Activated CD4-positive, alpha-beta T cell treated with anti-CD3 and anti-CD28 coated beads for 1 hour (primary cell): ENCODE data around the gene RAB3GAP1.
"Not testable (repeated sequence)": the region's sequence is repeated elsewhere in the genome, so short reads cannot be mapped to it uniquely, and the experiment has no call there.

Experiments
- DNase-seq: peaks from one replicate; pipeline ENCODE4 v3.0.0-alpha.2; 2020

RAB3GAP1 gene

DNA sequence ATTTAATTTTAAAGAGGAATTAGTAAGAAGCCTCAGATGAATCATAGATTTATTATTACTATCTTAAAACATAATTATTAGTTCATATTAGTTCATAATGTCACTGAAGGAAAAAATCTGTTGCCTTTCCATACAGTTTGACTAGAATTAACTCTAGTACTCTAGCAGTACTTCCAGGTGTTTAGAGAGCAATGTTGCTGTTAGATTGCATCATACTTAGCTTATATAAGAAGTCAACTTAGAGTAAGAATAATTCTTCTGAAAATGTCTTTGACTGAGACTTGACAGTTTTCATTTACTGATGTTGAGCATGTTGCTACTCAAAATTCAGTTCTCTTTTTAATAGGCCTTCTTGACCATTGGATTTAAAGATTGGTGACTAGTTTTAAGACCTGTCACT is 4.7 kb downstream of the RAB3GAP1 start:
- no peak for DNase-seq

DNA sequence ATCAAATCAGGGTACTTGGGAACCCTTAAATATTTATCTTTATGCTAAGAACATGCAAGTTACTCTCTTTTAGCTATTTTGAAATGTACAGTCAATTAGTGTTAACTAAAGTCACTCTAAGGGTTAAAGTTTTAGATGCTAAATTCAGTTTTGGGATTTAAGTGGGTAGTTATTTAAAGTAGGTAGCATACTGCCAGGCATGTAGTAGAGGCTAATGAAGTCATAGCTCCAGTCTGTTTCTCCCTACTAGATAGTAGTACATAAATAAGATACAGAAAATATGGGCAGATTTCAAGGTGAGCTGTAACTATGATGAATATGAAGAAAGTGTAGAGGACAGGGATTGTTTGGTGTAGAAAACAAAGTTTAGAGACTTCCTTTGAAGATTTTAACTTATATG is 7.5 kb downstream of the RAB3GAP1 start:
- DNase-seq, result no peak

DNA sequence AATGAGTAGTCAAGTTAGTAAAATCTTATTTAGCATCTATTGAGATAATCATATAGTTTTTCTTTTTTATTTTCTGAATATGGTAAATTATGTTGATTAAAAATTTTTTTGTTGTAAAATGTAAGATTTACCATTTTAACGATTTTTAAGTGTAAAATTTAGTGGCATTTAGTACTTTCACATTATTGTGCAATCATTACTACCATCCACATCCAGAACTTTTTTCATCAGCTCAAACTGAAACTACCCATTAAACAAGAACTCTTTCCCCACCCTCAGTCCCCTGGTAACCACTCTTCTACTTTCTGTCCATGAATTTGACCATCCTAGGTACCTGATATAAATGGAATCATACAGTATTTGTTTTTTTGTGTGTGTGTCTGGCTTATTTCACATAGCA is 11.1 kb downstream of the RAB3GAP1 start:
- DNase-seq, result no peak

DNA sequence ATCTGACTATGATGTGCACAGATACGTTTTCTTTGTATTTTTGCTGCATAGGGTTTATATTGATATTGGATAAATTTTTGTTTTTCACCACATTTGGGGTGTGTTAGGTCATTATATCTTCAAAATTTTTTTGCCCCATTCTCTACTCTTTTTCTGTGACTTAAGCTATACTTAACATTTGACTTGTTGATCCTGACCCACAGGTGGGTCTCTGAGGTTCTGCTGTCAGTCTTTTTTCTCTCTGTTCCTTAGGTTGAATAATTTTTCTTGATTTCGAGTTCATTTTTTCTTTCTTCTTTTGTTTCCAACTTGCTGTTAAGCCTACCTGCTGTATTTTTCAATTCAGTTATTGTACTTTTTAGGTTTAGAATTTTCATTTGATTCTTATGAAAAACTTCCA is 12.1 kb downstream of the RAB3GAP1 start:
- DNase-seq, result no peak

DNA sequence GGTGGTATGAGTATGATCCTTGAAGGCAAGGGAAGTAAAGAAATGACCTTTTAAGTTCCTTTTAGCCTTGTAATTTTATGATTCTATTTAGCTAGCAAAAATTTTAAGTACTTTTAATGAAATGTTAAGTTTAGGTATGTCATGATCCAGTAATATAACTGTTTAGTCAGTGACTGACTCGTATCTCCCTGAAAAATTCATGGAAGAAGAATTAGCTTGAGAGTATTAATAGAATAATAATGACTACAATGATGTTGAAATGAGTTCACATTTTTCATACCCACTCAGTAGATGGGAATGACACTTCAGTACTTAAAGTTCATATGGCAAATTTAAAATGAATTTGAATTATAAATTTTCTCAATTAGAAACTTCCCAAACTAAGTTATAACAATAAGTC is 14.6 kb downstream of the RAB3GAP1 start:
- no peak for DNase-seq

DNA sequence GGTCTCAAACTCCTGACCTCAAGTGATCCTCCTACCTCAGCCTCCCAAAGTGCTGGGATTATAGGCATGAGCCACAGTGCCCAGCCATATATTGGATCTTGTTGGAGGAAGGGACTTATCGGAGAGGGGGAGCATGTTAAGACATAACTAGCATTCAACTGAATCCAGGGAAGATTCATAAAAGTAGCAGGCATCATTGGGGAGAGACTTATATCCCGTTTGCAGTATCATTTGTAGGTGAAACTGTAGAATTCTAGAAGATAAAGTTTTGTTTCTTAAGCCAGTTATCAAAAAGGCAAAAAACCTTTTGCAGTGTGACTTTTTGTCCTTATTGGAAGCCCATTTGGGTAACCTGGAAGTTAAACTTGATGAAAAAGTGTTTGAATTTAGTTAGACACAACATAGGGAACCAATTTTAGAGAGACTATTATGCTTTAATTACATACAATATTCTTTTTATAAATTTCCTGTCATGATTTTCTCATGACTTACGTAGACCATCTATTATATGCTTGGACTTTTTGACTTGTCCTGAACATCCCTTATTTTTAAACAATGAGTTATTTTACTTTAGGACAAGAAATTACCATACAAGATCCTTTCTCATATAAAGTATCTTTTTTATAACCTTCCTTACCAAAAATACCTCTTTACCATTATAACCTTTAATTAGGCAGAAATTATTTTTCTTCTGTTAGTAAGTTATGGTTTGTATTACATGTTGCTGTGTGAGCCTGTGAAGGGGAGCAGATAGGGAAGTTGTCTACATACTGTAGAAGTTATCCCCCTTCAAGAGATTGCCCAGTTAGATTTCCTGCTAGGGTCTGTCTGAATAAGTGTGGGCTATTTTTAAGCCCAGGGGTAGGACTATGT is 20.3 kb downstream of the RAB3GAP1 start:
- no peak for DNase-seq

DNA sequence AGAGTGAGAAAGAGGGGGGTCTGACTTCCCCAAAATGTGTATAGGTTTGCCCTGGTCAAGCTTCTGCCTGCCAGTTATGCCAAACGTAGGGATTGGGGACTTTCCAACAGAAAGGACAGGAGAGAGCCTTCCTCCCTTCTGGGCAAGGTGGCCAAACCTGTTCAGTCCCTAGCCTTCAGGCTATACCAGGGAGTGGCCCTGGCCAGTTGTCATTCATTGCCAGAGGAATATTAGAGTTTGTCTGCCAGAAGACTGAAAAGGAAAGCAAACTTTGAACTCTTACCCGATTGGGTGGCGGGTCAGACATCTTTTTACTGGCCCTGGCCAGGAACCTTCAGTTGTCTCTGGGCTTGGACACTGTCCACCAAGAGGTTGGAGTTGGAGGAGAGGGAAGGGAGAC is 22.1 kb downstream of the RAB3GAP1 start:
- DNase-seq, result no peak

DNA sequence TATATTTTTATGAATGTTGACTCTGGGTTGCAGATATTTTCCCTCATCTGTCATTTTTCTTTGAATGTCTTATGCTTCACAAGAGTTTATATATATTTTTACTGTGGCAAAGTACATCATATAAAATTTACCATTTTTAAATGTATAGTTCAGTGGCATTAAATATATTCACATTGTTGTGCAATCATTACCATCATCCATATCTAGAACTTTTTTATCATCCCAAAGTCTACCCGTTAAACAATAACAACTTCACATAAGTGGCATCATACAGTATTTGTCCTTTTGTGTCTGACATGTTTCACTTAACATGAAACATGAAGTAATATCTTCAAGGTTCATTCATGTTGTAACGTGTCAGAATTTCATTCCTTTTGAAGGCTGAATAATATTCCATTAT is 24.5 kb downstream of the RAB3GAP1 start:
- DNase-seq, result no peak

DNA sequence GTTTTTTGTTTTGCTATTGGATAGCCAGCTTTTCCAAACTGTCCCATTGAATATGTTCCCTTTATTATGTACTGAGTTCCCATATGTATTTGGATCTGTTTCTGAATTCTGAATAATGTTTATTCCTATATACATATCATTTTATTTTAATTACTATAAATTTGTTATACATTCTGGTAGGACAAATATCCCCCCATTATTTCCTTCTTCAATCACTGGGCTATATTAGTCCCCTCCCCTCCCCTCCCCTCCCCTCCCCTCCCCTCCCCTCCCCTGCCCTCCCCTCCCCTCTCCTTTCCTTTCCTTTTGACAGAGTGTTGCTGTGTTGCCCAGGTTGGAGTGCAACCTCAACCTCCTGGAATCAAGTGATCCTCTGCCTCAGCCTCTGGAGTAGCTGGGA is 26.3 kb downstream of the RAB3GAP1 start:
- DNase-seq, result no peak

DNA sequence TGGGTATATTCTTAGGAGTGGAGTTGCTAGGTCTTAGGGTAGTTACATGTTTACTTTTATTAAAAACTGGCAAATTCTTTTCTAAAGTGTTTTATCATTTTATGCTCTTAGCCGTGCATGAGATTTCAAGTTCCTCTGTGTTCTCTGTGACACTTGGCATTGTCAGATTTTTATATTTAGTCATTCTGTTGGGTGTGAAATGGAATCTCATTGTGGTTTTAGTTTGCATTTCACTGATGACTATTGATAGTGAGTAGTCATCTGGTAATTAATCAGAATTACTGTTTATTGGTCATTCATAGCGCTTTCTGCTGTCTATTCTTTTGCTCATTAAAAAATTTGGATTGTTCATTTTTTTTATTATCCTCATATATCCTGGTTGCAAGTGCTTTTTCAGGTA is 34.1 kb downstream of the RAB3GAP1 start:
- no peak for DNase-seq

DNA sequence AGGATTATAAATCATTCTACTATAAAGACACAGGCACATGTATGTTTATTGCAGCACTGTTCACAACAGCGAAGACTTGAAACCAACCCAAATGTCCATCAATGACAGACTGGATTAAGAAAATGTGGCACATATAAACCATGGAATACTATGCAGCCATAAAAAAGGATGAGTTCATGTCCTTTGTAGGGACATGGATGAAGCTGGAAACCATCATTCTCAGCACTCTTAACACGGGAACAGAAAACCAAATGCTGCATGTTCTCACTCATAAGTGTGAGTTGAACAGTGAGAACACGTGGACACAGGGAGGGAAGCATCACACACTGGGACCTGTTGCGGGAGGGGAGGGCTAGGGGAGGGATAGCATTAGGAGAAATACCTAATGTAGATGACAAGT is 37.5 kb downstream of the RAB3GAP1 start:
- not testable (repeated sequence) for DNase-seq

DNA sequence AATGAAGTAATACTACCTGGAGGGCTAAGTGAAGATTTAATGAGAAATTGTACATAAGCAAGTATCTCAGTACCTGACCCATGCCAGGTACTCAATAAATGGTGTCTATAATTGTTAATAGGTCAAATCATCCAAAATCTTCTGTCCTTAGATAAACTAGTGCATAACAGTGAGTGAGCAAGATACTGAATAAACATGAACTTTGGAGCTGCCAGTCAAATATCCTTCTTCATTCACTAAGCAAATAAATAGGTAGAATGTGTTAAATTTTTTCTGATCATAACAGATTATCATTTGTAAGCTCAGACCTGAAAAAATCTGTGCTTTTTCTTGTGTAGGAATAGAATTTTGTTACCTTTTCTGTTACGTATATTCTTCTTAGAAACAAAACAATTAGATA is 39.6 kb downstream of the RAB3GAP1 start:
- DNase-seq, result no peak

DNA sequence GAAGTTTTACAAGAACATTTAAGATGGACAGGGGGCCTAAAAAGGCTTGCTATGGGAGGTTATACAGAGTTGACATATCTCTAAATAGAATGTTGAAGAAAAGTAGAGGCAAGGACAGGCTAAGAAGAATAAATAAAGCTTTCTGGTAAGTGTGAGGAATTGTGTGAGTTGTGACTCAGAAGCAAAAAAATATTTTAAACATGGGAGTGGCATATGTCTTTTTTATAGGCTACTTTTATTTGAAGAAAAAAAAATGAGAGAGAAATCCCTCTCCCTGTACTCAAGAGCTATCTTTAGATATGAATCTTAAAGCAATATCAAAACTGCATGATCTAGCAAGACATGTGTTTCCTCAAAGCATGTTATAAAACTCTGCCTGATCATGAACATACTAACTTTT is 41.1 kb downstream of the RAB3GAP1 start:
- DNase-seq, result no peak

DNA sequence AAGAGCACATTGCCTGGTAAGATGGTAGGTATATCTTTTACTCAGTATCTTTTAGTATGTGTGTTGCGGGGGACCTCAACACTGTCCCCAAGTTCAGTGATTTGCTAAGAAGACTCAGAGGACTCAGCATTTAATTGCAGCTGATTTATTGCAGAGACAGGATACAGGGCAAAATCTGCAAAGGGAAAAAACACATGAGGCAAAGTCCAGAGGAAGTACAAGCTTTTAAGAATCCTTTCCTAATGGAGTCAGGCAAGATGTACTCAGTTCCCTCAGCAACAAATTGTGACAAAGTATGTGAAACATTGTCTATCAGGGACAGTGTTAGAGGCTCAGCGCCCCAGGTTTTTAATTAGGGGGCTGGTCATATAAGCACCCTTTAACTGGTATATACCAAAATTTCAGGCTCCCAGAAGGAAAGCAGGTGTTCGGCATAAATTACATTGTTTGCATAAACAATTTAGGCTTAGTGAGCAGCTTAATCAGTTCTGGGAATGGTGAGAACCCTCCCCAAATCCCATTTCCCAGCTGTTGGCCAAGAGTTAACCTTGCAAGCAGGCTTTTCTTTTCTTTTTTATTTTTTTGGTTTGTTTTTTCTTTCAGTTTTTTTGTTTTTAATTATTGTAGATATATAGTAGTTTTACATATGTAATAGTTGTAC is 41.7 kb downstream of the RAB3GAP1 start:
- no peak for DNase-seq

DNA sequence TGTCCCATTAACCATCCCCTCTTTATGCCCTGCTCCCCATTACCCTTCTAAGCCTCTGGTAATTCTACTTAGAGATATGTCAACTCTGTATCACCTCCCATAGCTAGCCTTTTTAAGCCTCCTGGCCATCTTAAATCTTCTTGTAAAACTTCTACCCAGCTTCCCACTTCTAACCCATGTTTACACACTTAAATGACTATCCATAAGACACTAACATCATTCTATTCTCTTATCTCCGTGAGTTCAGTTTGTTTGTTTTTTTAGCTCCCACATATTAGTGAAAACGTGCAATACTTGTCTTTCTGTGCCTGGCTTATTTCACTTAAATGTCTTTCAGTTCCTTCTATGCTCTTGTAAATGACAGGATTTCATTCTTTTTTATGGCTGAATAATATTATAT is 42.4 kb downstream of the RAB3GAP1 start:
- no peak for DNase-seq

DNA sequence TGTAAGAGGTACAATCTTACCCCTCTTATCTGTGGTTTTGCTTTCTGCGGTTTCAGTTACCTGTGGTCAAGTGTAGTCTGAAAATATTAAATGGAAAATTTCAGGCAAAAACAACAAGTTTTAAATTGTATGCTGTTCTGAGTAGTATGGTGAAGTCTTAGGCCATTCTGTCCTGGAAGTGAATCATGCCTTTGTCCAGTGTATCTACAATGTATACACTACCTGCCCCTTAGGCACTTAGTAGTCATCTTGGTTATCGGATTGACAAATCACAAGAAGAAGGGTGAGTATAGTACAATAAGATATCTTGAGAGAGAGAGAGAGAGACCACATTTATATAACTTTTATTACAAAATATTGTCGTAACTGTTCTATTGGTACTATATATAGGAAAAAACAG is 43.5 kb downstream of the RAB3GAP1 start:
- no peak for DNase-seq

DNA sequence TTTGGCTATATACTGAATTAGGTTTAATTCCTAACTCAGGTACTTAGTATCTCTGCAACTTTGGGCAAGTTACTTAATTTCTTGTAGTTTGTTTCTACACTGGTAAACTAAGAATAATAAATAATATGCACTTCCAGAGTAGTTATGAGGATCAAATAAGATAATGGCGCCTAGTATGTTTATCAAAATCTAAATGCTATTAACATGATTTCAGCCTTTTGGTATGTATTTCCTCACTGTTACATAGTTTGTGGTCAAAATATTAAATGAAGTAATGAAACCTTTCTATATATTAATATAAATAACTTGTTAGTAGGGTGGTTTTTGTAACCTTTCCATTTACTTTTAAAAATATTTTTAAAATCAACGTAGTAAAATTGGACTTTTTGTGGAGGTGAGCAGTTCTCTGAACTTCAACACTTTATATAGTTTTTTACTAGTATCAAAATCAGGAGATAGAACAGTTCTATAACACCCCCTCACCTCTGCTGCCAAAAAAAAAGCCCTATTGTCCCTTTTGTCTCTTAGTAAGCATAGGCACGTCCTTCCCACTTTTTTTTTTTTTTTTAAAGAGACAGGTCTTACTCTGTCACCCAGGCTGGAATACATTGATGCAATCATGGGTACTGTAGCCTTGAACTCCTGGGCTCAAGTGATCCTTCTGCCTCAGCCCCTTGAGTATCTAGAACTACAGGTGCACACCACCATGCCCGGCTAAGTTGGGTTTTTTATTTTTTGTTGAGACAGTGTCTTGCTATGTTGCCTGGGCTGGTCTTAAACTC is 44.8 kb downstream of the RAB3GAP1 start:
- DNase-seq, result no peak

DNA sequence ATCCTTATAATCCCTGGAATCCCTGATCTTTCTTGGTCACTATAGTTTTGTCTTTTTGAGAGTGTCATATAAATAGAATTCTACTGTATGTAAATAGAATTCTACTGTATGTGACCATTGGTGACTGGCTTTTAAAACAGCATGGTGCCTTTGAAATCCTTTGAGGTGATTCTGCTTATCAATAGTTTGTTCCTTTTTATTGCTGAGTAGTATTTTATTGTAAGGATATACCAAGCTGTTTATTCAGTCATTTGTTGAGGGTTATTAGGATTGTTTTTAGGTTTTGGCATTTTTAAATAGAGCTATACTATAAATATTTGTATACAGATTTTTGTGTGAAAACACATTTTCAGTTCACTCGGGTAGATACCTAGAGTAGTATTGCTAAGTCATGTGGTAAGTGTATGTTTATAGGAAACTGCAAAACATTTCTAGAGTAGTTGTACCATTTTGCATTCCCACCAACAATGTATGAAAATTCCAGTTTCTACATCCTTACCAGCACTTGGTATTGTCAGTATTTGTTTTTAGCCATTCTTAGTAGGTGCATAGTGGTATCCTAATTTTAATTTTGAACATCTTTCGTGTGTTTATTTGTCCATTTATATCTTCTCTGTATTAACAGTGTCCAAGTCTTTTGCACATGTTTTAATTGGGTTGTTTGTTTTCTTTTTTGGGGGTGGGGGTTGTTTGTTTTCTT is 45.6 kb downstream of the RAB3GAP1 start:
- DNase-seq, result no peak

DNA sequence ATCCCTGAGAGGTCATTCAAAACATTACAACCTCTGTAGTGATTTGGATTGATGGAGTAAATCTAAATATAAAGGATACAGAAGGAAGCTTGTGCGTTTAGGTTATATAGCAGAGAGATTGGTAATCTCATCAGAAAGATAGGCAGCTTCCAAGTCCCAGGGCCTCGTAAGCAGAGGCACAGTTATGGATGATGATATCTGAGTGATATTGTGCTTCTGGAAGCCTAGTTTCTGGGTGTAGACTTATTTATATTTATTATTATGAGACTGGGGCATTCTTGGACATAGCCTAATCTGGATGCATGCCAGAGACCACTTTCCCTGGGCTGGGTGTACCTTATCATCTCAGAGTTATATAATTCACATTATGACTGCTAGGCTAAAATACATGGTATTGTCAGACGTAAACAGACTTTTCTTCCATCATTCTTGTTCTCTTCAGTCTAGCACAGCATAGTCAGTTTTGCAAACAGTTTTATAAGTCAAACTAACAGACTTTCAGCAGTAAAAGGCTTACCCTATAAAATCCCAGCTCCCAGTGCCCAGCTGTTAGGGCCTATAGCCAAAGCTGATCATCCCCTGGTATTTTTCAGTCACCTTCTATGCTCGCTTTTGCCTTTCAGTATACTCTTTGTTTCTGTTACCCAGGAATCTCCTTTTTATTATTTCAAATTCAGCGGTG is 47.9 kb downstream of the RAB3GAP1 start:
- DNase-seq, result no peak

DNA sequence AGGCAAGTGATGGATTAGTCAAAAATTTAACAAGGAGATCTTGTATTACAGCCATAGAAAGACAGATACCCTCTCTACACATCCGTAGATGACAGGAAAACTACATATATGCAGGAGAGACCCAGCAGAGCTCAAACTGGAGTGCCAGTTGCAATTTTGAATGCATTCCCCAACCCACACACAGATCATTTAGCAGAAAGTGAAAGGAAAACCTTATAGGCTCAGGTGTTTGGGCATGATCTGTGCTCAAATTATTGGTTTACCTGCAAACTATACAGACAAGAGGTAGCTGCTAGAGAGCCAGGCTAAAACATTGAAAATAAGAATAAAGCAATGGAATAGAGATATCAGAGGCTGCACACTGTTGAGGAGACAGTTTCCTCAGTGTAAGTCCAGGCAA is 51.8 kb downstream of the RAB3GAP1 start:
- DNase-seq, result no peak

DNA sequence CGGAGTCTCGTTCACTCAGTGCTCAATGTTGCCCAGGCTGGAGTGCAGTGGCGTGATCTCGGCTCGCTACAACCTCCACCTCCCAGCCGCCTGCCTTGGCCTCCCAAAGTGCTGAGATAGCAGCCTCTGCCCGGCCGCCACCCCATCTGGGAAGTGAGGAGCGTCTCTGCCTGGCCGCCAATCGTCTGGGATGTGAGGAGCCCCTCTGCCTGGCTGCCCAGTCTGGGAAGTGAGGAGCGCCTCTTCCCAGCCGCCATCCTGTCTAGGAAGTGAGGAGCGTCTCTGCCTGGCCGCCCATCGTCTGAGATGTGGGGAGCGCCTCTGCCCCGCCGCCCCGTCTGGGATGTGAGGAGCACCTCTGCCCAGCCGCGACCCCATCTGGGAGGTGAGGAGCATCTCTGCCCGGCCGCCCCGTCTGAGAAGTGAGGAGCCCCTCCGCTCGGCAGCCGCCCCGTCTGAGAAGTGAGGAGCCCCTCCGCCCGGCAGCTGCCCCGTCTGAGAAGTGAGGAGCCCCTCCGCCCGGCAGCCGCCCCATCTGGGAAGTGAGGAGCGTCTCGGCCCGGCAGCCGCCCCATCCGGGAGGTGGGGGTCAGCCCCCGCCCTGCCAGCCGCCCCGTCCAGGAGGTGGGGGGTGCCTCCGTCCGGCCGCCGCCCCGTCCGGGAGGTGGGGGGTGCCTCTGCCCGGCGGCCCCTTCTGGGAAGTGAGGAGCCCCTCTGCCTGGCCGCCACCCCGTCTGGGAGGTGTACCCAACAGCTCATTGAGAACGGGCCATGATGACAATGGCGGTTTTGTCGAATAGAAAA is 53.6 kb downstream of the RAB3GAP1 start:
- DNase-seq, result not testable (repeated sequence)

DNA sequence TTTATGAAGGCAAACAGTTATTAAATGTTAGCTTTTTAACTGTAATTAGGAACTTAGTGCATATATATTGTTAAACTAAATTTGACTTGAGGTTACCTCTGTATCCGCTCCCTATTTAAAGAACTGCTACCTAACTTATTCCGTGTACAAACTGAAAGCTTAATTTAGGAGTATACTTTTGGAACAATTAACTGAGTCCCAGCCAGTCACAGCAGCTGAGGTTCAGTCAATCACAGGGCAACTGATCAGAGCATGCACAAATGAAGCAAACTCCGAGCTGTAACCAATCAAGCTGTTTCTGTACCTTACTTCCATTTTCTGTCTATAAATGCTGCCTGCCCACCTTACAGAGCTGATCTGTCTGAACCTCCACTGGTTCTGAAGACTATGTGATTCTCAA is 61.2 kb downstream of the RAB3GAP1 start:
- DNase-seq, result no peak
